Stimulated activated naive CD8-positive, alpha-beta T cell treated with anti-CD3 and anti-CD28 coated beads, Interleukin-15, amount 100 ng/mL, for 72 hours (primary cell): Measurements from ENCODE around the gene SGK2.
"Not testable (repeated sequence)": the region's sequence is repeated elsewhere in the genome, so short reads cannot be mapped to it uniquely, and the experiment has no call there.

Source experiments
- ATAC-seq: fragments of 150-1000 bp; cut with Tn5 transposase; 2 replicates; pipeline ENCODE4 v1.10.0; 2021; ENCODE audit warnings: mild to moderate bottlenecking, moderate library complexity
- DNase-seq, 2 donors: peaks; one replicate each; pipeline ENCODE4 v3.0.0; 2021 to 2022
- H3K27ac Mint-ChIP-seq, 2 donors: one replicate each; pipeline ENCODE4 v1.8.0; 2022; ENCODE audit warnings: mild to moderate bottlenecking in 2 of 2, mixed read lengths in 2 of 2, moderate library complexity in 2 of 2
- H3K27me3 Mint-ChIP-seq: one replicate; pipeline ENCODE4 v1.8.0; 2022; ENCODE audit warnings: mixed read lengths
- H3K4me1 Mint-ChIP-seq: one replicate; pipeline ENCODE4 v1.8.0; 2022; ENCODE audit warnings: mild to moderate bottlenecking, mixed read lengths
- H3K4me3 Mint-ChIP-seq, 2 donors: one replicate each; pipeline ENCODE4 v1.8.0; 2022; ENCODE audit warnings: mild to moderate bottlenecking in 2 of 2, mixed read lengths in 2 of 2, moderate library complexity in 1 of 2
- H3K9me3 Mint-ChIP-seq, 2 donors: one replicate each; pipeline ENCODE4 v1.8.0; 2022; ENCODE audit warnings: mixed read lengths in 2 of 2

The SGK2 gene

DNA sequence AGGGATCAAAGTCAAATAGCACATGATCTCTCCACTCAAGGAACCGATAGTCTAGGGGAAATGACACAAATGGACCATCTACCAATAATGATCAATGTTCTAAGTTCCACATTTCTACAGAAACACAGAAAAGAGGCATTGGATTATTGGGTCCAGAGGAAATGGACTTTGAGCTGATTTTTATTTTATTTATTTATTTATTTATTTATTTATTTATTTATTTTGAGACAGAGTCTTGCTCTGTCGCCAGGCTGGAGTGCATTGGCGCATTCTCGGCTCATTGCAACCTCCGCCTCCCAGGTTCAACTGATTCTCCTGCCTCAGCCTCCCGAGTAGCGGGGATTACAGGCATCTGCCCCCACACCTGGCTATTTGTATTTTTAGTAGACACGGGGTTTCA, 43.1 kb downstream of the SGK2 start:
- H3K27ac Mint-ChIP-seq, ATAC-seq, H3K27me3 Mint-ChIP-seq, H3K4me3 Mint-ChIP-seq, DNase-seq, H3K9me3 Mint-ChIP-seq, H3K4me1 Mint-ChIP-seq: not testable (repeated sequence)

DNA sequence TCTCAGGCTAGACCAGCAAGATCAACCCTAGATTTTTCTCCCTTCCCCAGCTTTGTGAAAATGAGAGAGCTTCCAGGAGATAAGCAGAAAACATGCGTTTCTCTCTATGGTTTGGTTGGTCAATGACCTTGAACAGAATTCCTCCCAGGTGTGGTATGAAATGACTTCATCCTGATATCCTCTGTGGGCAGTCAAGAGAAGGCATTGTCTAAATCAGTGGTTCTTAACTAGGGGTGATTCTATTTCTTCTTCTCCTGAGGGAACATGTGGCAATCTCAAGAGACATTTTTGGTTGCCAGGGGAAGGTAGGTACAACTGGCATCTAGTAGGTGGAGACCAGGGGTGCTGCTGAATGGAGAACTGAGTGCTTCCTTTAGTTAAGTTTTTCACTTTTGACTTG, 44.3 kb downstream of the SGK2 start:
- H3K27ac Mint-ChIP-seq, result no peak overlapping the region
- ATAC-seq (no peak), DNase-seq (no peak)
- no peak overlapping the region for H3K4me3 Mint-ChIP-seq
- no peaks in the 10 kb centered on the region for H3K9me3 Mint-ChIP-seq
- no peaks in the 10 kb centered on the region for H3K27me3 Mint-ChIP-seq
- no peaks in the 10 kb centered on the region for H3K4me1 Mint-ChIP-seq

DNA sequence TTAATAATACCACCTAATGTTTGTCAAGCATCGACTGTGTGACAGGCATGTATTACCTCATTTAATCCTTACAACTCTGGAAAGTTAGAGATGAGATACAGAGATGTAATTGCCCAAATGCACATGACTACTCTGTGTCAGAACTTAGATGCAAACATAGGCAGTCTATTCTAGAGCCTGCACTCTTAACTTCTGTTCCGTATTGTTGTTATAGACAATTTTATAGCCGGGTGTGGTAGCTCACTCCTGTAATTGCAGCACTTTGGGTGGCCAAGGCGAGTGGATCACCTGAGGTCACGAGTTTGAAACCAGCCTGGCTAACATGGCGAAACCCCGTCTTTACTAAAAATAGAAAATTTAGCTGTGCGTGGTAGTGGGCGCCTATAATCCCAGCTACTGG, 46.9 kb downstream of the SGK2 start:
- DNase-seq (no peak), ATAC-seq (no peak)
- Mint-ChIP-seq H3K27ac (no peak overlapping the region), H3K4me3 (no peak overlapping the region), H3K4me1 (no peaks in the 10 kb centered on the region), H3K27me3 (no peaks in the 10 kb centered on the region), H3K9me3 (no peaks in the 10 kb centered on the region)

DNA sequence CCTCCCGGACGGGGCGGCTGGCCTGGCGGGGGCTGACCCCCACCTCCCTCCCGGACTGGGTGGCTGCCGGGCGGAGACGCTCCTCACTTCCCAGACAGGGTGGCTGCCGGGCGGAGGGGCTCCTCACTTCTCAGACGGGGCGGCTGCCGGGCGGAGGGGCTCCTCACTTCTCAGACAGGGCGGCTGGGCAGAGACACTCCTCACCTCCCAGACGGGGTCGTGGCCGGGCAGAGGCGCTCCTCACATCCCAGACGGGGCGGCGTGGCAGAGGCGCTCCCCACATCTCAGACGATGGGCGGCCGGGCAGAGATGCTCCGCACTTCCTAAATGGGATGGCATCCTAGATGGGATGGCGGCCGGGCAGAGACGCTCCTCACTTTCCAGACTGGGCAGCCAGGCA, 48.5 kb downstream of the SGK2 start:
- not testable (repeated sequence) for H3K27me3 Mint-ChIP-seq, H3K4me1 Mint-ChIP-seq, H3K4me3 Mint-ChIP-seq, ATAC-seq, H3K27ac Mint-ChIP-seq, H3K9me3 Mint-ChIP-seq, DNase-seq

DNA sequence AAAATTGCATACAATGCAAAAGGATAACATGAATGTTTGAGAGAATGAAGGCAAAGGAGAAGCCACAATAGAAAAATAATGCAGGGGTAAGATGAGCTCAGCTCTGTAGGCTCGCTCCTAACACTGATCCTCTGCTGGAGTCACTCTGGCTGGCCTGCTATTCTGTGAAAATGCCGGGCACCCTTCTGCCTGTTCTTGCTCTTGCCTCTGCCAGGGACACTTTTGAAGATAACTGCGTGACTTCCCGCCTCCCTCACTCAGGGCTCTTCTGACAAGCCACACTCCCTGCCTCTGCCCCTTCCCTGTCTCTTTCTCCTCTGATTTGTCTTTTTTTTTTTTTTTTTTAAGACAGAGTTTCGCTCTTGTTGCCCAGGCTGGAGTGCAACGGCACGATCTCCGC, 72.8 kb downstream of the SGK2 start:
- no peaks in the 10 kb centered on the region for H3K4me1 Mint-ChIP-seq
- H3K27ac Mint-ChIP-seq, result no peak overlapping the region
- H3K4me3 Mint-ChIP-seq, result no peak overlapping the region

More for the DNA sequence above, 72.8 kb downstream of the SGK2 start:
- H3K27me3 Mint-ChIP-seq, result no peaks in the 10 kb centered on the region
- ATAC-seq (no peak), DNase-seq (no peak)
- H3K9me3 Mint-ChIP-seq, result no peaks in the 10 kb centered on the region
